ENCODE results near the gene VPS37C.
"Not testable (repeated sequence)": the region's sequence is repeated elsewhere in the genome, so short reads cannot be mapped to it uniquely, and the experiment has no call there.

VPS37C gene

GRCh38 chr11:61117168-61117520 lies 44.1 kb downstream of the VPS37C start:
- DNase-seq (ENCODE audit: low spot score): no peak

GRCh38 chr11:61116426-61117167 lies 44.6 kb downstream of the VPS37C start:
- no peak for DNase-seq (ENCODE audit: low spot score)

- no peak for DNase-seq (ENCODE audit: low spot score)
Observed at GRCh38 chr11:61115498-61116224, 45.6 kb downstream of the VPS37C start.

- no peak for DNase-seq (ENCODE audit: low spot score)
Observed at GRCh38 chr11:61114913-61115312, 46.3 kb downstream of the VPS37C start.

GRCh38 chr11:61113201-61113600 lies 48.0 kb downstream of the VPS37C start:
- no peak for DNase-seq (ENCODE audit: low spot score)

GRCh38 chr11:61112575-61112974 lies 48.7 kb downstream of the VPS37C start:
- no peak for DNase-seq (ENCODE audit: low spot score)

GRCh38 chr11:61111786-61112517 lies 49.3 kb downstream of the VPS37C start:
- DNase-seq (ENCODE audit: low spot score): no peak

- no peak for DNase-seq (ENCODE audit: low spot score)
Observed at GRCh38 chr11:61111050-61111435, 50.2 kb downstream of the VPS37C start.

- DNase-seq (ENCODE audit: low spot score): no peak
Observed at GRCh38 chr11:61110255-61111049, 50.8 kb downstream of the VPS37C start.

GRCh38 chr11:61109671-61110070 lies 51.6 kb downstream of the VPS37C start:
- no peak for DNase-seq (ENCODE audit: low spot score)

- DNase-seq (ENCODE audit: low spot score): no peak
Observed at GRCh38 chr11:61108847-61109585, 52.2 kb downstream of the VPS37C start.

GRCh38 chr11:61107888-61108287 lies 53.3 kb downstream of the VPS37C start:
- no peak for DNase-seq (ENCODE audit: low spot score)

- DNase-seq (ENCODE audit: low spot score): no peak
Observed at GRCh38 chr11:61106894-61107470, 54.2 kb downstream of the VPS37C start.

GRCh38 chr11:61106296-61106695 lies 54.9 kb downstream of the VPS37C start:
- DNase-seq (ENCODE audit: low spot score): no peak

GRCh38 chr11:61104963-61105362 lies 56.3 kb downstream of the VPS37C start:
- DNase-seq (ENCODE audit: low spot score): no peak

GRCh38 chr11:61103851-61104423 lies 57.3 kb downstream of the VPS37C start:
- DNase-seq (ENCODE audit: low spot score): no peak

GRCh38 chr11:61102667-61103571 lies 58.3 kb downstream of the VPS37C start:
- DNase-seq (ENCODE audit: low spot score): no peak

- no peak for DNase-seq (ENCODE audit: low spot score)
Observed at GRCh38 chr11:61098778-61099177, 62.4 kb downstream of the VPS37C start.

- not testable (repeated sequence) for DNase-seq (ENCODE audit: low spot score)
Observed at GRCh38 chr11:61098261-61098660, 63.0 kb downstream of the VPS37C start.

GRCh38 chr11:61095021-61095420 lies 66.2 kb downstream of the VPS37C start:
- no peak for DNase-seq (ENCODE audit: low spot score)
